DOHH2 (cell line): ENCODE measurements around the gene C7orf57.

Experiments used
- H3F3A ChIP-seq: fragments of 200-600 bp; sonication (generic), shearing (Covaris generic); 2 replicates; pipeline ENCODE4 v1.6.0; 2016; ENCODE audit warnings: antibody characterized with exemption, mild to moderate bottlenecking; ENCODE audit not compliant: control insufficient read depth, insufficient read depth
- H3K27ac ChIP-seq: fragments of 200-600 bp; sonication (generic); 2 replicates; pipeline ENCODE4 v1.5.1; 2014; ENCODE audit warnings: low read depth, mild to moderate bottlenecking, low read length, moderate library complexity
- H3K27me3 ChIP-seq: fragments of 200-600 bp; sonication (generic); 2 replicates; pipeline ENCODE4 v1.6.1; 2014; ENCODE audit warnings: mild to moderate bottlenecking, low read length, mixed read lengths; ENCODE audit not compliant: control insufficient read depth
- H3K36me3 ChIP-seq: fragments of 200-600 bp; sonication (generic); 2 replicates; pipeline ENCODE4 v1.6.1; 2014; ENCODE audit warnings: mild to moderate bottlenecking, low read length, moderate library complexity, mixed read lengths; ENCODE audit not compliant: control insufficient read depth
- H3K4me1 ChIP-seq: fragments of 200-600 bp; sonication (generic); 2 replicates; pipeline ENCODE4 v1.6.1; 2014; ENCODE audit warnings: mild to moderate bottlenecking, low read length, mixed read lengths; ENCODE audit not compliant: control insufficient read depth
- H3K4me2 ChIP-seq: fragments of 200-600 bp; sonication (generic); 2 replicates; pipeline ENCODE4 v1.6.0; 2014; ENCODE audit warnings: mild to moderate bottlenecking, low read length, moderate library complexity
- H3K4me3 ChIP-seq: fragments of 200-600 bp; sonication (generic); 2 replicates; pipeline ENCODE4 v1.5.1; 2014; ENCODE audit warnings: mild to moderate bottlenecking, low read length, mixed read lengths
- H3K79me2 ChIP-seq: fragments of 200-600 bp; sonication (generic); 2 replicates; pipeline ENCODE4 v1.6.1; 2014; ENCODE audit warnings: mild to moderate bottlenecking, low read length, mixed read lengths; ENCODE audit not compliant: control insufficient read depth
- H3K9me2 ChIP-seq: fragments of 200-600 bp; sonication (generic); replicated peaks from 2 replicates; pipeline ENCODE4 v1.6.1; 2014; ENCODE audit warnings: mild to moderate bottlenecking, low read length, mixed read lengths; ENCODE audit not compliant: control insufficient read depth
- H3K9me3 ChIP-seq: fragments of 200-600 bp; sonication (generic); 2 replicates; pipeline ENCODE4 v1.6.1; 2014; ENCODE audit warnings: antibody characterized with exemption, low read length, mixed read lengths; ENCODE audit not compliant: control insufficient read depth, insufficient read depth
- H4K20me1 ChIP-seq: fragments of 200-600 bp; sonication (generic); 2 replicates; pipeline ENCODE4 v1.6.0; 2014; ENCODE audit warnings: low read depth, mild to moderate bottlenecking, antibody characterized with exemption, low read length, moderate library complexity; ENCODE audit not compliant: control insufficient read depth, insufficient read depth
- EZH2phosphoT487 ChIP-seq: fragments of 200-600 bp; sonication (generic); IDR thresholded peaks from 2 replicates; pipeline ENCODE4 v1.6.1; 2017; ENCODE audit warnings: borderline replicate concordance, mild to moderate bottlenecking, antibody characterized with exemption, low read length, moderate library complexity, mixed read lengths
- TF ChIP-seq, protein P1 (sequence below): fragments of 200-600 bp; sonication (generic); IDR thresholded peaks from one replicate; pipeline ENCODE4 v1.5.1; 2014; ENCODE audit warnings: antibody characterized with exemption, mild to moderate bottlenecking, low read depth, low read length; ENCODE audit not compliant: poor library complexity, severe bottlenecking

Gene C7orf57

DNA sequence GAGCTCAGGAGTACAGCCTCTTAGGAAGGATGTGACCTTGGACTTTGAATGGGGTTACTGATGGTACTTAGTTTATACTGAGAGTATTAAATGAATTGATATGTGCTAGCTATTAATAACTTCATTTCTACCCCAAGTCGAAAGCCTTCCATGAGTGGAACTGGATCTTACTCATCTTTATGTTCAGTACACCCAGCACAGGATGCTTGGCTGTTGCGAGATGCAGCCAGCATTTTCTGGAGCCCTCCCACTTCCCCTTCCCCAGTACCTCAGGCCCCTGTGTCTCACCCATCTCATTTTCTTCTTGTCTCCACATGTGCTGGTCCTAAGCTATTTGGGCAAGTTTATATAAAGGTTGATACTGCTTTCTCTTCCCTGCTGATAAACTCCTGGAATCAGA lies 60.9 kb downstream of the C7orf57 start:
- no peaks in the 10 kb centered on the region for H3K9me2 ChIP-seq
- H3K4me2 ChIP-seq = no peak overlapping the region
- no peaks in the 10 kb centered on the region for H3K79me2 ChIP-seq
- no peak overlapping the region for H3K4me3 ChIP-seq
- no peaks in the 10 kb centered on the region for H3K9me3 ChIP-seq
- H4K20me1 ChIP-seq = no peaks in the 10 kb centered on the region
- H3K27me3 ChIP-seq = peaks cover 4% of the 10 kb centered on the region; the same call in 1 of the 2 replicates
- no peaks in the 10 kb centered on the region for H3F3A ChIP-seq
- H3K36me3 ChIP-seq = no peaks in the 10 kb centered on the region
- no peak overlapping the region for H3K27ac ChIP-seq
- no peak for TF ChIP-seq EZH2phosphoT487
- TF ChIP-seq, protein P1, sequence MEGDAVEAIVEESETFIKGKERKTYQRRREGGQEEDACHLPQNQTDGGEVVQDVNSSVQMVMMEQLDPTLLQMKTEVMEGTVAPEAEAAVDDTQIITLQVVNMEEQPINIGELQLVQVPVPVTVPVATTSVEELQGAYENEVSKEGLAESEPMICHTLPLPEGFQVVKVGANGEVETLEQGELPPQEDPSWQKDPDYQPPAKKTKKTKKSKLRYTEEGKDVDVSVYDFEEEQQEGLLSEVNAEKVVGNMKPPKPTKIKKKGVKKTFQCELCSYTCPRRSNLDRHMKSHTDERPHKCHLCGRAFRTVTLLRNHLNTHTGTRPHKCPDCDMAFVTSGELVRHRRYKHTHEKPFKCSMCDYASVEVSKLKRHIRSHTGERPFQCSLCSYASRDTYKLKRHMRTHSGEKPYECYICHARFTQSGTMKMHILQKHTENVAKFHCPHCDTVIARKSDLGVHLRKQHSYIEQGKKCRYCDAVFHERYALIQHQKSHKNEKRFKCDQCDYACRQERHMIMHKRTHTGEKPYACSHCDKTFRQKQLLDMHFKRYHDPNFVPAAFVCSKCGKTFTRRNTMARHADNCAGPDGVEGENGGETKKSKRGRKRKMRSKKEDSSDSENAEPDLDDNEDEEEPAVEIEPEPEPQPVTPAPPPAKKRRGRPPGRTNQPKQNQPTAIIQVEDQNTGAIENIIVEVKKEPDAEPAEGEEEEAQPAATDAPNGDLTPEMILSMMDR = no peak
- H3K4me1 ChIP-seq = no peaks in the 10 kb centered on the region

- no peaks in the 10 kb centered on the region for H3K36me3 ChIP-seq
- no peaks in the 10 kb centered on the region for H3K4me1 ChIP-seq
- H3K27ac ChIP-seq = no peak overlapping the region
- H3K79me2 ChIP-seq = no peaks in the 10 kb centered on the region
- no peak overlapping the region for H3K4me2 ChIP-seq
- no peak overlapping the region for H3K4me3 ChIP-seq
- no peak for TF ChIP-seq EZH2phosphoT487
- TF ChIP-seq, protein P1 = no peak
- 0 out of 2 replicates have a peak, but pooled peaks cover 2% of the 10 kb centered on the region for H3K27me3 ChIP-seq
- no peaks in the 10 kb centered on the region for H3F3A ChIP-seq
- H3K9me3 ChIP-seq = no peaks in the 10 kb centered on the region
- no peaks in the 10 kb centered on the region for H4K20me1 ChIP-seq
- H3K9me2 ChIP-seq = no peaks in the 10 kb centered on the region
These were observed 62.3 kb downstream of the C7orf57 start for GRCh38 chr7:48097521-48098231.

DNA sequence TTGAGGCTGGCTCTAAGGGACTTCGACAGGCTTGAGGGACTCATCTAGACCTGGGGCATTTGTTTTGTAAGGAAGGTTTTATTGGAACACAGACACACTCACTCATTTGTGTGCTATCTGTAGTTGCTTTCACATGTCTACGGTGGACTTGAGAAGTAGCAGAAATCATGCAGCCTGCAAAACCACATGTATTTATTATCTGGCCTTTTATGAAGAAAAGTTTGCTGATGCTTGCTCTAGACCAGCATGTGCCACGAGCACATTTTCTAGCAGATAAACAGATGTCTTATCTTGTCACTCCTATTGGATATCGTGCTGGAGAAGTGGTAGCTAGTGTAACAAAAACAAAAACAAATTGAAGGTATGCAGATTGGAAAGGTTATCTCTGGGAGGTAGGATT lies 63.5 kb downstream of the C7orf57 start:
- Histone ChIP-seq H3K4me1 (no peaks in the 10 kb centered on the region), H3K9me3 (no peaks in the 10 kb centered on the region), H3K79me2 (no peaks in the 10 kb centered on the region), H4K20me1 (no peaks in the 10 kb centered on the region), H3K4me3 (no peak overlapping the region), H3K27me3 (no peaks in the 10 kb centered on the region), H3K27ac (no peak overlapping the region), H3K36me3 (no peaks in the 10 kb centered on the region), H3K9me2 (no peaks in the 10 kb centered on the region), H3F3A (no peaks in the 10 kb centered on the region), H3K4me2 (no peak overlapping the region)
- no peak for TF ChIP-seq EZH2phosphoT487
- TF ChIP-seq, protein P1 = no peak
